Esophagus squamous epithelium (tissue), 5 donors: Measurements from ENCODE around the gene NVL. TPM values are rescaled to one million over a fixed set of nuclear protein-coding genes. Genes with fewer than 3 reads are reported as not detected.
"Not testable (repeated sequence)": the region's sequence is repeated elsewhere in the genome, so short reads cannot be mapped to it uniquely, and the experiment has no call there.

ENCODE experiments used
- DNase-seq: peaks from one replicate; lab custom pipeline; 2025; lab: John Stamatoyannopoulos, UW
- H3K27ac ChIP-seq, 4 donors: fragments of 200-600 bp; sonication (generic); one replicate each; pipeline ENCODE4 v1.5.1; 2016 to 2019; ENCODE audit warnings: mild to moderate bottlenecking in 1 of 4
- H3K27me3 ChIP-seq, 4 donors: fragments of 200-600 bp; sonication (generic); 1 replicate in 3 of 4; 2 replicates in 1 of 4; pipeline versions ENCODE4 v1.5.1 to v1.6.0; 2017 to 2021; ENCODE audit warnings: antibody characterized with exemption in 1 of 4
- H3K36me3 ChIP-seq, 3 donors: fragments of 200-600 bp; sonication (generic); one replicate each; pipeline ENCODE4 v1.5.1; 2016 to 2019
- H3K4me1 ChIP-seq, 3 donors: fragments of 200-600 bp; sonication (generic); one replicate each; pipeline ENCODE4 v1.5.1; 2017 to 2019
- H3K4me3 ChIP-seq, 4 donors: fragments of 200-600 bp; sonication (generic); 1 replicate in 3 of 4; 2 replicates in 1 of 4; pipeline ENCODE4 v1.5.1; 2016 to 2019; ENCODE audit warnings: mild to moderate bottlenecking in 2 of 4, moderate library complexity in 1 of 4
- H3K9me3 ChIP-seq, 3 donors: fragments of 200-600 bp; sonication (generic); one replicate each; pipeline ENCODE4 v1.5.1; 2016 to 2019
- CTCF ChIP-seq, 6 experiments: fragments of 450-650 bp in 4 of 6; fragments of 200-600 bp in 2 of 6; sonication (generic) in 2 of 6; IDR thresholded peaks; one replicate each; pipeline ENCODE4 v1.5.1; 2016 to 2019; ENCODE audit warnings: antibody characterized with exemption in 6 of 6, mild to moderate bottlenecking in 4 of 6, moderate library complexity in 4 of 6
- POLR2A ChIP-seq, 4 donors: fragments of 450-650 bp; IDR thresholded peaks; one replicate each; pipeline ENCODE4 v1.6.1; 2017; ENCODE audit warnings: antibody characterized with exemption in 4 of 4, mild to moderate bottlenecking in 4 of 4, moderate library complexity in 3 of 4
- WGBS, 2 donors: methylation state at CpG; one replicate each; pipeline ENCODE4 v1.1.5; 2018; 5-methylcytosine and 5-hydroxymethylcytosine counted together
- intact Hi-C: fragments of 100-400 bp; cut with DNase I; formaldehyde crosslinking; loops from one replicate; pipeline ENCODE4 v1.15.0; 2022
- total RNA-seq, 4 donors: library from RNA; depleted of rRNA; stranded (reverse); fragments of >200 nt; gene quantifications; one replicate each; pipeline ENCODE4 v1.1.0, GENCODE V29; 2016
- donor health status: DM: yes; HTN: yes; CAD: no.

NVL gene
- total RNA-seq, 4 donors from 2014 or later = 10.5 to 27.7 (median 22.0) TPM

GRCh38 chr1:224356685-224357625 lies 27.0 kb upstream of the NVL start, which contains the start of gene CNIH4:
Gene CNIH4, plus strand, starts transcription at chr1:224356879. Its CDS starts 46 bp downstream, at chr1:224356925.
- intact Hi-C loops = no loop called here
- Histone ChIP-seq H3K4me1 (peaks cover 9 to 43% (median 20%) of the 10 kb centered on the region in 3 donors), H3K27ac (peak within 1 kb of the TSS; percentile 86 to 97 (median 92)), H3K9me3 (no peaks in the 10 kb centered on the region), H3K27me3 (no peaks in the 10 kb centered on the region), H3K4me3 (peak within 1 kb of the TSS; percentile 63 to 96 (median 88)), H3K36me3 (peaks cover 0 to 17% (median 0%) of the 10 kb centered on the region in 3 donors)
- WGBS, 2 donors = 0 to 1% methylated on average over 28 to 34 of the region's 78 CpGs
- no peak for TF ChIP-seq CTCF (IDR thresholded peaks at IDR 0.05)
- TF ChIP-seq POLR2A (IDR thresholded peaks at IDR 0.05) = peak in 3 of 4 donors; percentile 95 to 97 (median 96)
- DNase-seq = peak; percentile 78

GRCh38 chr1:224353975-224354925 lies 24.3 kb upstream of the NVL start:
- Histone ChIP-seq H3K27ac (no peak overlapping the region), H3K36me3 (no peaks in the 10 kb centered on the region), H3K4me1 (peaks cover 9 to 25% (median 15%) of the 10 kb centered on the region in 3 donors), H3K27me3 (no peaks in the 10 kb centered on the region), H3K4me3 (no peak overlapping the region), H3K9me3 (no peaks in the 10 kb centered on the region)
- WGBS, 2 donors = 68 to 73% methylated on average over 5 of the region's 5 CpGs
- intact Hi-C loops = no loop called here
- TF ChIP-seq CTCF (IDR thresholded peaks at IDR 0.05) (no peak), POLR2A (IDR thresholded peaks at IDR 0.05) (no peak)
- DNase-seq = no peak

- WGBS, 2 donors = 78 to 100% methylated on average over 5 to 9 of the region's 49 CpGs
- H3K4me3 ChIP-seq, DNase-seq, H3K9me3 ChIP-seq, H3K4me1 ChIP-seq, H3K36me3 ChIP-seq, H3K27ac ChIP-seq, intact Hi-C loops, H3K27me3 ChIP-seq: not testable (repeated sequence)
Observed at GRCh38 chr1:224352436-224353085, 22.6 kb upstream of the NVL start.

GRCh38 chr1:224349716-224350115 lies 19.7 kb upstream of the NVL start:
- H3K27me3 ChIP-seq, DNase-seq, H3K4me3 ChIP-seq, H3K9me3 ChIP-seq, intact Hi-C loops, H3K4me1 ChIP-seq, H3K27ac ChIP-seq, H3K36me3 ChIP-seq: not testable (repeated sequence)
- WGBS, 2 donors = no CpG with 5 or more reads among the region's 30 CpGs

GRCh38 chr1:224348137-224348536 lies 18.2 kb upstream of the NVL start:
- no peak for DNase-seq

More at GRCh38 chr1:224348137-224348536, 18.2 kb upstream of the NVL start:
- Histone ChIP-seq H3K4me3 (no peak overlapping the region), H3K27ac (no peak overlapping the region), H3K36me3 (no peaks in the 10 kb centered on the region), H3K9me3 (peaks cover 0 to 17% (median 16%) of the 10 kb centered on the region in 3 donors), H3K4me1 (no peaks in the 10 kb centered on the region), H3K27me3 (no peaks in the 10 kb centered on the region)
- no peak for TF ChIP-seq CTCF (IDR thresholded peaks at IDR 0.05)
- no peak for TF ChIP-seq POLR2A (IDR thresholded peaks at IDR 0.05)
- intact Hi-C loops = no loop called here
- 71 to 79% methylated on average over 2 of the region's 2 CpGs for WGBS, 2 donors
